GM06990 (cell line): Measurements from ENCODE around the gene EIF2B2.

Source experiments
- DNase-seq: peaks from one replicate; pipeline ENCODE4 v3.0.0-alpha.2; 2011; ENCODE audit not compliant: insufficient read length; ENCODE audit errors: extremely low read depth
- H3K27me3 ChIP-seq: replicated peaks from 2 replicates; pipeline ENCODE4 v1.6.0; 2011; ENCODE audit warnings: low read length; ENCODE audit not compliant: control insufficient read depth, insufficient read depth
- H3K36me3 ChIP-seq: 2 replicates; pipeline ENCODE4 v1.5.1; 2011; ENCODE audit warnings: low read length; ENCODE audit not compliant: control insufficient read depth, insufficient read depth
- H3K4me3 ChIP-seq: replicated peaks from 2 replicates; pipeline ENCODE4 v1.5.1; 2011; ENCODE audit warnings: low read depth, mild to moderate bottlenecking, control low read depth, low read length
- CTCF ChIP-seq: IDR thresholded peaks from 2 replicates; pipeline ENCODE4 v1.5.1; 2011; ENCODE audit warnings: low read length, control low read depth, mild to moderate bottlenecking, inconsistent platforms; ENCODE audit not compliant: insufficient read depth, poor library complexity, severe bottlenecking

EIF2B2 gene

GRCh38 chr14:74965486-74966153, 37.1 kb upstream of the EIF2B2 start:
- Histone ChIP-seq H3K36me3 (no peaks in the 10 kb centered on the region), H3K27me3 (no peaks in the 10 kb centered on the region), H3K4me3 (no peak overlapping the region)
- DNase-seq, result no peak
- no peak for TF ChIP-seq CTCF

- no peak for TF ChIP-seq CTCF
- Histone ChIP-seq H3K4me3 (no peak overlapping the region), H3K36me3 (no peaks in the 10 kb centered on the region), H3K27me3 (no peaks in the 10 kb centered on the region)
- no peak for DNase-seq
Observed at GRCh38 chr14:74968811-74969210, 33.9 kb upstream of the EIF2B2 start.

- Histone ChIP-seq H3K27me3 (no peaks in the 10 kb centered on the region), H3K36me3 (no peaks in the 10 kb centered on the region), H3K4me3 (no peak overlapping the region)
- no peak for TF ChIP-seq CTCF
- no peak for DNase-seq
Observed at GRCh38 chr14:74973003-74973653, 29.6 kb upstream of the EIF2B2 start.

GRCh38 chr14:74973905-74974363, 28.8 kb upstream of the EIF2B2 start:
- no peak for DNase-seq
- no peak overlapping the region for H3K4me3 ChIP-seq
- H3K27me3 ChIP-seq, result no peaks in the 10 kb centered on the region
- no peaks in the 10 kb centered on the region for H3K36me3 ChIP-seq
- no peak for TF ChIP-seq CTCF

GRCh38 chr14:74974364-74975058, 28.2 kb upstream of the EIF2B2 start:
- Histone ChIP-seq H3K36me3 (no peaks in the 10 kb centered on the region), H3K4me3 (no peak overlapping the region), H3K27me3 (no peaks in the 10 kb centered on the region)
- TF ChIP-seq CTCF, result no peak
- DNase-seq, result no peak
